T-helper 2 cell treated with Interferon-gamma antibody and Interleukin-4, amounts not matched to agents 5 μg/mL and 100 μg/mL, for 36 hours (primary cell): Measurements from ENCODE around the gene RUNX1.

ENCODE experiments used
- DNase-seq: peaks from one replicate; pipeline ENCODE4 v3.0.0; 2021; ENCODE audit warnings: low spot score
- H3K27ac Mint-ChIP-seq: one replicate; pipeline ENCODE4 v1.8.0; 2021; ENCODE audit warnings: mild to moderate bottlenecking, mixed read lengths
- H3K27me3 Mint-ChIP-seq: one replicate; pipeline ENCODE4 v1.8.0; 2021; ENCODE audit warnings: low read depth, mixed read lengths
- H3K36me3 Mint-ChIP-seq: one replicate; pipeline ENCODE4 v1.8.0; 2021; ENCODE audit warnings: low read depth, mixed read lengths
- H3K4me1 Mint-ChIP-seq: one replicate; pipeline ENCODE4 v1.8.0; 2021; ENCODE audit warnings: low read depth, mixed read lengths
- H3K4me3 Mint-ChIP-seq: one replicate; pipeline ENCODE4 v1.8.0; 2022; ENCODE audit warnings: mild to moderate bottlenecking, moderate library complexity, mixed read lengths
- H3K9me3 Mint-ChIP-seq: one replicate; pipeline ENCODE4 v1.8.0; 2021; ENCODE audit warnings: mixed read lengths

Gene RUNX1

DNA sequence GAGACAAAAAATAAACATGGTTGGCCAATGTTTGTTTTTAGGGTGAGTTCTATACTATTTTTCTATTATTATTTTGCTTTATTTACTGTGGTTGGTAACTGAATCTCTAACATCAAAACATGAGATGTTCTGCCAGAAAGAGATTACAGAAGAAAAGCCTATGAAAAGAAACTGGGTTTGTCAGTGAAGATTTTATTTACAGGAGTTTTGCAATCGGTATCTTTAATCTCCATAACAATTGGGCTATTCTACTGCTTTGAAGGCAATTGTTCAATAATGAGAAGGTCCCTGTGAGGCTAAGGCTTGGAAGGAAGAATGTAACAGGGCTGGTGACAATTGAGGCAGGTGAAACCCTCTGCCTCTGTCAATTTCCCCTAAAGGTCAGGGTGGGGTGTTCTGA lies 224.8 kb downstream of the RUNX1 start:
- DNase-seq: no peak
- Mint-ChIP-seq H3K27ac (no peak overlapping the region), H3K36me3 (peaks cover 76% of the 10 kb centered on the region), H3K27me3 (no peaks in the 10 kb centered on the region), H3K9me3 (no peaks in the 10 kb centered on the region), H3K4me3 (no peak overlapping the region), H3K4me1 (peaks cover 14% of the 10 kb centered on the region)

DNA sequence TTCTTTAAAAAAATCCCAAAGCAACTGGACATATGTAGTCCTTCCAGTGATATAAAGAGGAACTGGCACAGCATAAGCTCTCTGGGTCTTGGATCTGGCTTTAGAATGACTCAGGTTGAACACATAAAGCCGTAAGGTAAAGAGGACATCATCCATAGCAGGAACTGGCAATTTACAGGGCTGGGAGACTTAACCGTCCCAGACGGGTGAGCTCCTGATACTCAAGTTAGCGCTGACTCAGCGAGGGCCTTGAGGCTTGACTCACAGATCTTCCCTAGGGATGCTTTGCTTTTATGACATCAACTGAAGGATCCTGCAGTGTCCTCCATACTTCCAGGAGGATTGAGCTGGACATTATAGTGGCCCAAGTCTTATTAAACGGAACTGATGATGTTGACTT lies 226.2 kb downstream of the RUNX1 start:
- H3K9me3 Mint-ChIP-seq: no peaks in the 10 kb centered on the region
- H3K4me3 Mint-ChIP-seq: no peak overlapping the region
- H3K36me3 Mint-ChIP-seq: peaks cover 70% of the 10 kb centered on the region
- H3K27me3 Mint-ChIP-seq: no peaks in the 10 kb centered on the region
- peak overlapping the region; percentile 26 for H3K27ac Mint-ChIP-seq
- no peak for DNase-seq
- H3K4me1 Mint-ChIP-seq: peaks cover 10% of the 10 kb centered on the region

- Mint-ChIP-seq H3K27ac (peak overlapping the region; percentile 3), H3K36me3 (peaks cover 70% of the 10 kb centered on the region), H3K4me3 (no peak overlapping the region), H3K4me1 (peaks cover 8% of the 10 kb centered on the region), H3K27me3 (no peaks in the 10 kb centered on the region), H3K9me3 (no peaks in the 10 kb centered on the region)
- DNase-seq: no peak
These were observed 226.9 kb downstream of the RUNX1 start for GRCh38 chr21:34822168-34822567.

- H3K27ac Mint-ChIP-seq: peak overlapping the region; percentile 45
- H3K36me3 Mint-ChIP-seq: peaks cover 68% of the 10 kb centered on the region
- no peaks in the 10 kb centered on the region for H3K27me3 Mint-ChIP-seq
- no peak for DNase-seq
- no peaks in the 10 kb centered on the region for H3K9me3 Mint-ChIP-seq
- peaks cover 3% of the 10 kb centered on the region for H3K4me1 Mint-ChIP-seq
- H3K4me3 Mint-ChIP-seq: no peak overlapping the region
These were observed 227.4 kb downstream of the RUNX1 start for GRCh38 chr21:34821717-34822116.

- H3K27ac Mint-ChIP-seq: no peak overlapping the region
- H3K9me3 Mint-ChIP-seq: no peaks in the 10 kb centered on the region
- H3K27me3 Mint-ChIP-seq: no peaks in the 10 kb centered on the region
- DNase-seq: no peak
- peaks cover 68% of the 10 kb centered on the region for H3K36me3 Mint-ChIP-seq
- peaks cover 9% of the 10 kb centered on the region for H3K4me1 Mint-ChIP-seq
- no peak overlapping the region for H3K4me3 Mint-ChIP-seq
These were observed 229.1 kb downstream of the RUNX1 start for GRCh38 chr21:34820051-34820450.

DNA sequence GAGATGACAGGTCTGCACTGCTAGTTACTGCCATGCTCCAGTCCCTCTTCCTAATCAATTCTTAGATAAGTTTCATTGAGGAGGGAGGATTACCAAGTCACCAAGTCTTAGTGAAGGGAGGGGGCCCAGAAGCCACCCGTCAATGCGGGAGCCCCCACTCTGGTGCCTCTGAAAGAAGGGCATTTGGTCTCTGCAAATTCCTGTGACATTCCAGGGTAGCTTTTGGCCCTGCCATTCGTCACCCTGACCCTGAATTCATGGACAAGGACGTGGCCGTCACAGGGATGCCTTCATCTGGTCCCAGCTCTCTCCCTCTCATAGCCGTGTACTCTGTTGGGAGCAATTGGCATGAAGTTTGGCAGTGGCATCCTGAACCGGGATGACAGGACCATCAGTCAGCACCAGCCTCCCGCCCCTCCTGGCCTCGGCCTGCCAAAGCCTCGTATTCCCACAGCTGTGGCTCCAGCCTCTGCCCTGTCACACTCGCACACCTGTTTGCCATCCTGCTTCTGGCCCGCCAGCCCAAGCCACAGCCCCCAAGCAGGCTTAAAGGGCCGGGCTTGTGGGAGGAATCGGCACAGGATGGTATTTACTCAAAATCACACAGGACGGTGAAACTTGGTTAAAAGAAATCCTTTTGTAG lies 229.6 kb downstream of the RUNX1 start:
- peaks cover 9% of the 10 kb centered on the region for H3K4me1 Mint-ChIP-seq
- peak overlapping the region; percentile 5 for H3K27ac Mint-ChIP-seq
- H3K4me3 Mint-ChIP-seq: no peak overlapping the region

GRCh38 chr21:34818662-34819158 lies 230.4 kb downstream of the RUNX1 start:
- no peak for DNase-seq
- no peak overlapping the region for H3K4me3 Mint-ChIP-seq
- H3K4me1 Mint-ChIP-seq: peaks cover 9% of the 10 kb centered on the region
- H3K9me3 Mint-ChIP-seq: no peaks in the 10 kb centered on the region
- H3K27ac Mint-ChIP-seq: peak overlapping the region; percentile 45
- peaks cover 68% of the 10 kb centered on the region for H3K36me3 Mint-ChIP-seq
- H3K27me3 Mint-ChIP-seq: no peaks in the 10 kb centered on the region

More for the DNA sequence above, 229.6 kb downstream of the RUNX1 start:
- Mint-ChIP-seq H3K36me3 (peaks cover 70% of the 10 kb centered on the region), H3K9me3 (no peaks in the 10 kb centered on the region), H3K27me3 (no peaks in the 10 kb centered on the region)
- no peak for DNase-seq

GRCh38 chr21:34817821-34818661 lies 231.1 kb downstream of the RUNX1 start:
- Mint-ChIP-seq H3K9me3 (no peaks in the 10 kb centered on the region), H3K36me3 (peaks cover 70% of the 10 kb centered on the region), H3K4me1 (peaks cover 14% of the 10 kb centered on the region), H3K27me3 (no peaks in the 10 kb centered on the region), H3K27ac (peak overlapping the region; percentile 41), H3K4me3 (no peak overlapping the region)
- DNase-seq: no peak

- H3K9me3 Mint-ChIP-seq: no peaks in the 10 kb centered on the region
- no peaks in the 10 kb centered on the region for H3K27me3 Mint-ChIP-seq
- H3K27ac Mint-ChIP-seq: peak overlapping the region; percentile 27
- peaks cover 28% of the 10 kb centered on the region for H3K4me1 Mint-ChIP-seq
- H3K4me3 Mint-ChIP-seq: no peak overlapping the region
- DNase-seq: no peak
- H3K36me3 Mint-ChIP-seq: peaks cover 71% of the 10 kb centered on the region
These were observed 233.0 kb downstream of the RUNX1 start for GRCh38 chr21:34815831-34816705.

DNA sequence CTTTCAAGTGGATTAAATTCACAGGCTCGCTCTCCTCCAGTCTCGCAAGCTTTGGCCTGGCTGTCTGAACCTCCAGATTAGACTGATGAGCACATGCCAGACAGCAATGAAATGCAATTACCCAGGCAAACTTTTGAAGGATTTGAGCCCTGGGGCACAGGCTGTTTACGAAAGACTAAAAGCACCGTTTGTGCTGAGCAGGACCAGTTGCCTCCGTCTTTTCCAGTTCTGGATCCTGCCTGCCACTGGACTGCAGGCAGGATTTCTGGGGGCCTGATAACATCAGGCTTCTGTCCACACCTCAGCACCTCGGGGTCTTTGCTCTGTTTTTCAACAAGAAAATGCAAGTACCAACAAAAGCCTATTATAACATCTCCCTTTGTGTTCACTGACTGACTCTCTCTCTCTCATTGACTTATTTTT lies 234.6 kb downstream of the RUNX1 start:
- Mint-ChIP-seq H3K36me3 (peaks cover 70% of the 10 kb centered on the region), H3K4me1 (peaks cover 41% of the 10 kb centered on the region), H3K4me3 (no peak overlapping the region), H3K27me3 (no peaks in the 10 kb centered on the region), H3K27ac (no peak overlapping the region), H3K9me3 (no peaks in the 10 kb centered on the region)
- no peak for DNase-seq

GRCh38 chr21:34813266-34813894 lies 235.7 kb downstream of the RUNX1 start:
- H3K9me3 Mint-ChIP-seq: no peaks in the 10 kb centered on the region
- H3K27me3 Mint-ChIP-seq: no peaks in the 10 kb centered on the region
- H3K4me1 Mint-ChIP-seq: peaks cover 53% of the 10 kb centered on the region
- H3K27ac Mint-ChIP-seq: peak overlapping the region; percentile 9
- DNase-seq: no peak
- no peak overlapping the region for H3K4me3 Mint-ChIP-seq
- H3K36me3 Mint-ChIP-seq: peaks cover 79% of the 10 kb centered on the region

DNA sequence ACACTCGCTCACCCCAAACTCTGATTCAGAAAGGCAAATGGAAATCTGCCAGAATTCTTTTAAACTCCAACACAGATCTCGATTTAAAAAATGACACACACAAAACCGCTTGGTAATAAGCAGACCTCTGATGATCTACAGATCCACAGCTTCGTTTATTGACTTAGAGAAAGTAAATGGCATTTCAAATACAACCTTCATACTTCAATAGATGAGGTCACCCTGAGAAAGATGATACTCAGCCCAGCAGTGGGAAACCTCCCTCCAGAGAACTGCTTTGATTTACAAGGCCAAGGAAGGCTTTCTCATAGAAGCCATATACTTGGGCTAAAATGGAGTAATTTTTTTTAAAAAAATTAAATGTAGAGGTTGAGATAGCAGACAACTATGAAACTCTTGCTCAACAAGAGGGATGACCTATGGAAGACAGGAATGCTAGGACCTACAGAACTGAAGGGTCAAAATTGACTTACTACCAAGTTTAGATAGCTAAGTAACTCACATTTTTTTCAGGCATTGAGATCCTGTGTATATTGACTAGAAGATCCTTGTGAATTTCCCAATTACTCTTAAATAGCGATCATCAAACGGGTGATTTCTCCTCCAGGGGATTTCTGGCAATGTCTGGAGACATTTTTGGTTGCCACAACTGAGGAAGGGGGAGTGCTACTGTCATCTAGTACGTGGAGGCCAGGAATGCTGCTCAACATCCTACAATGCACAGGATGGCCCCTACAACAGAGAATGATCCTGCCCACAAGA lies 236.4 kb downstream of the RUNX1 start:
- Mint-ChIP-seq H3K27me3 (no peaks in the 10 kb centered on the region), H3K9me3 (no peaks in the 10 kb centered on the region), H3K36me3 (peaks cover 81% of the 10 kb centered on the region), H3K4me1 (peaks cover 59% of the 10 kb centered on the region), H3K4me3 (no peak overlapping the region), H3K27ac (peak overlapping the region; percentile 9)
- DNase-seq: no peak

GRCh38 chr21:34811368-34811767 lies 237.7 kb downstream of the RUNX1 start:
- peaks cover 70% of the 10 kb centered on the region for H3K4me1 Mint-ChIP-seq
- no peak for DNase-seq
- peak overlapping the region; percentile 28 for H3K27ac Mint-ChIP-seq
- H3K36me3 Mint-ChIP-seq: peaks cover 83% of the 10 kb centered on the region
- H3K4me3 Mint-ChIP-seq: peak overlapping the region; percentile 18
- H3K9me3 Mint-ChIP-seq: peaks cover 6% of the 10 kb centered on the region
- H3K27me3 Mint-ChIP-seq: no peaks in the 10 kb centered on the region
